Lower leg skin (tissue), 3 donors: ENCODE data around the gene HECTD4.

Experiments
- CTCF ChIP-seq, 3 donors: fragments of 450-650 bp; IDR thresholded peaks; one replicate each; pipeline ENCODE4 v1.5.1; 2016; ENCODE audit warnings: antibody characterized with exemption in 3 of 3, mild to moderate bottlenecking in 3 of 3, moderate library complexity in 2 of 3
- POLR2A ChIP-seq, 2 donors: fragments of 450-650 bp; IDR thresholded peaks; one replicate each; pipeline ENCODE4 v1.6.1; 2016 to 2017; ENCODE audit warnings: antibody characterized with exemption in 2 of 2, mild to moderate bottlenecking in 1 of 2, moderate library complexity in 1 of 2

GRCh38 chr12:112163056-112163455, 219.2 kb downstream of the HECTD4 start:
- TF ChIP-seq CTCF (IDR thresholded peaks at IDR 0.05) (no peak), POLR2A (IDR thresholded peaks at IDR 0.05) (no peak)
